Stomach (tissue), 9 donors: Measurements from ENCODE around the gene TBC1D16. TPM values are rescaled to one million over a fixed set of nuclear protein-coding genes. Genes with fewer than 3 reads are reported as not detected.

Source experiments
- DNase-seq, 2 donors: peaks; one replicate each; pipeline versions ENCODE4 v3.0.0 to v3.0.0-alpha.2; 2013 to 2019
- H3K27ac ChIP-seq, 5 donors: fragments of 200-600 bp in 4 of 5; sonication (generic) in 4 of 5; one replicate each; pipeline ENCODE4 v1.5.1; 2013 to 2019; ENCODE audit warnings: mild to moderate bottlenecking in 1 of 5, moderate library complexity in 1 of 5
- H3K27me3 ChIP-seq, 3 donors: fragments of 200-600 bp; sonication (generic); one replicate each; pipeline ENCODE4 v1.5.1; 2017 to 2019; ENCODE audit warnings: mixed run types in 1 of 3
- H3K36me3 ChIP-seq, 4 donors: fragments of 200-600 bp; sonication (generic); 1 replicate in 3 of 4; 2 replicates in 1 of 4; pipeline ENCODE4 v1.5.1; 2016 to 2019
- H3K4me1 ChIP-seq, 4 donors: fragments of 200-600 bp; sonication (generic); one replicate each; pipeline ENCODE4 v1.5.1; 2016 to 2019
- H3K4me3 ChIP-seq, 4 donors: fragments of 200-600 bp; sonication (generic) in 3 of 4; one replicate each; pipeline ENCODE4 v1.5.1; 2016 to 2019; ENCODE audit warnings: mild to moderate bottlenecking in 1 of 4
- H3K9me3 ChIP-seq, 4 donors: fragments of 200-600 bp; sonication (generic); one replicate each; pipeline ENCODE4 v1.5.1; 2016 to 2019
- EP300 ChIP-seq: sonication (generic); formaldehyde crosslinking; IDR thresholded peaks from one replicate; pipeline ENCODE4 v1.6.1; 2017; ENCODE audit warnings: antibody characterized with exemption
- POLR2A ChIP-seq, 4 donors: fragments of 450-650 bp; IDR thresholded peaks; one replicate each; pipeline ENCODE4 v1.6.1; 2016; ENCODE audit warnings: antibody characterized with exemption in 4 of 4, control low read depth in 2 of 4, mild to moderate bottlenecking in 1 of 4, moderate library complexity in 1 of 4
- POLR2AphosphoS5 ChIP-seq, 3 donors: sonication (generic); formaldehyde crosslinking; IDR thresholded peaks; one replicate each; pipeline ENCODE4 v1.6.1; 2016; ENCODE audit warnings: antibody characterized with exemption in 3 of 3
- WGBS, 5 donors: extraction: QIAGEN DNeasy Blood & Tissue Kit in 3 of 5; methylation state at CpG; one replicate each; pipeline versions ENCODE4 v1.1.5 to v1.1.7; 2013 to 2018; 5-methylcytosine and 5-hydroxymethylcytosine counted together
- intact Hi-C: fragments of 100-400 bp; cut with DNase I; formaldehyde crosslinking; loops from one replicate; pipeline ENCODE4 v1.15.1; 2023; ENCODE audit warnings: low total_unique reads
- polyA plus RNA-seq, 3 donors: library from polyadenylated mRNA; stranded (reverse); fragments of 200-250 nt; gene quantifications; one replicate each; pipeline ENCODE4 v1.2.3, GENCODE V29; 2013
- total RNA-seq, 5 donors: library from RNA; depleted of rRNA; stranded (reverse); fragments of >200 nt; gene quantifications; one replicate each; pipeline versions ENCODE4 v1.1.0 to v1.2.3, GENCODE V29; 2014 to 2016
- TF ChIP-seq, protein P1 (sequence below), 7 experiments: fragments of 450-650 bp in 4 of 7; fragments of 200-600 bp in 3 of 7; sonication (generic) in 3 of 7; IDR thresholded peaks; one replicate each; pipeline ENCODE4 v1.5.1; 2016 to 2019; ENCODE audit warnings: antibody characterized with exemption in 7 of 7, control low read depth in 2 of 7, mild to moderate bottlenecking in 1 of 7
- donor health status: healthy with polysubstance abuse.
- donor health status: Bipolar disorder and iron deficiency.
- donor health status: healthy.

TBC1D16 gene
- total and polyA plus RNA-seq, 8 donors: 3.0 to 22.2 (median 16.8) TPM

DNA sequence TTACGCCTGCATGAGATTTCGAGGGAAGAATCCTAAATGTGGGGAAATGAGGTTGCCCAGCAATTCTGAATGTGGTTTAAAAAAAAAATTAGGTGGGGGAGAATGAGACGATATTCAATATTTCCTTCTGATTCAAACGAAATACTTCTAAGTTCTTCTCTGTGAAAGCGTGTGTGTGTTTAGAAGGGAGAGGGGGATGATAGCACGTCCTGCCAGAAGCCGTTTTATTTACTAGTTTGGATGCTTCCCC, 47.8 kb downstream of the TBC1D16 start:
- Histone ChIP-seq H3K4me1 (peaks cover 56 to 84% (median 70%) of the 10 kb centered on the region in 4 donors), H3K36me3 (no peaks in the 10 kb centered on the region)
- no peak for TF ChIP-seq POLR2AphosphoS5 (IDR thresholded peaks at IDR 0.05)
- TF ChIP-seq EP300: no peak
- TF ChIP-seq POLR2A (IDR thresholded peaks at IDR 0.05): no peak

GRCh38 chr17:79987187-79987934, 48.3 kb downstream of the TBC1D16 start:
- WGBS, 5 donors: 60 to 73% (median 70%) methylated on average over 18 of the region's 18 CpGs
- TF ChIP-seq POLR2AphosphoS5 (IDR thresholded peaks at IDR 0.05) (no peak), POLR2A (IDR thresholded peaks at IDR 0.05) (no peak), EP300 (no peak)
- TF ChIP-seq, protein P1, sequence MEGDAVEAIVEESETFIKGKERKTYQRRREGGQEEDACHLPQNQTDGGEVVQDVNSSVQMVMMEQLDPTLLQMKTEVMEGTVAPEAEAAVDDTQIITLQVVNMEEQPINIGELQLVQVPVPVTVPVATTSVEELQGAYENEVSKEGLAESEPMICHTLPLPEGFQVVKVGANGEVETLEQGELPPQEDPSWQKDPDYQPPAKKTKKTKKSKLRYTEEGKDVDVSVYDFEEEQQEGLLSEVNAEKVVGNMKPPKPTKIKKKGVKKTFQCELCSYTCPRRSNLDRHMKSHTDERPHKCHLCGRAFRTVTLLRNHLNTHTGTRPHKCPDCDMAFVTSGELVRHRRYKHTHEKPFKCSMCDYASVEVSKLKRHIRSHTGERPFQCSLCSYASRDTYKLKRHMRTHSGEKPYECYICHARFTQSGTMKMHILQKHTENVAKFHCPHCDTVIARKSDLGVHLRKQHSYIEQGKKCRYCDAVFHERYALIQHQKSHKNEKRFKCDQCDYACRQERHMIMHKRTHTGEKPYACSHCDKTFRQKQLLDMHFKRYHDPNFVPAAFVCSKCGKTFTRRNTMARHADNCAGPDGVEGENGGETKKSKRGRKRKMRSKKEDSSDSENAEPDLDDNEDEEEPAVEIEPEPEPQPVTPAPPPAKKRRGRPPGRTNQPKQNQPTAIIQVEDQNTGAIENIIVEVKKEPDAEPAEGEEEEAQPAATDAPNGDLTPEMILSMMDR (IDR thresholded peaks at IDR 0.05): no peak
- intact Hi-C loops: no loop called here
- Histone ChIP-seq H3K4me1 (peaks cover 51 to 79% (median 65%) of the 10 kb centered on the region in 4 donors), H3K4me3 (peak overlapping the region in 1 of 4 donors; percentile 3), H3K27ac (peak overlapping the region; percentile 39 to 82 (median 74)), H3K27me3 (no peaks in the 10 kb centered on the region), H3K36me3 (no peaks in the 10 kb centered on the region), H3K9me3 (no peaks in the 10 kb centered on the region)
- peak in 1 of 2 donors; percentile 49 for DNase-seq

More for the DNA sequence above, 47.8 kb downstream of the TBC1D16 start:
- no peaks in the 10 kb centered on the region for H3K9me3 ChIP-seq
- H3K4me3 ChIP-seq: peak overlapping the region in 1 of 4 donors; percentile 3
- 31 to 41% (median 37%) methylated on average over 7 of the region's 7 CpGs for WGBS, 5 donors
- H3K27me3 ChIP-seq: no peaks in the 10 kb centered on the region
- intact Hi-C loops: no loop called here
- H3K27ac ChIP-seq: peak overlapping the region; percentile 57 to 82 (median 74)
- DNase-seq: no peak

- Histone ChIP-seq H3K9me3 (no peaks in the 10 kb centered on the region), H3K27ac (peak overlapping the region in 2 of 5 donors; percentile 35 to 81), H3K4me3 (no peak overlapping the region), H3K36me3 (no peaks in the 10 kb centered on the region), H3K27me3 (no peaks in the 10 kb centered on the region), H3K4me1 (peaks cover 43 to 72% (median 58%) of the 10 kb centered on the region in 4 donors)
- TF ChIP-seq, protein P1 (IDR thresholded peaks at IDR 0.05): no peak
- TF ChIP-seq POLR2A (IDR thresholded peaks at IDR 0.05): no peak
- TF ChIP-seq EP300: no peak
- intact Hi-C loops: no loop called here
- WGBS, 5 donors: 54 to 61% (median 58%) methylated on average over 23 to 29 of the region's 29 CpGs
- peak in 1 of 2 donors; percentile 86 for DNase-seq
Observed at GRCh38 chr17:79986411-79987186, 49.1 kb downstream of the TBC1D16 start.

DNA sequence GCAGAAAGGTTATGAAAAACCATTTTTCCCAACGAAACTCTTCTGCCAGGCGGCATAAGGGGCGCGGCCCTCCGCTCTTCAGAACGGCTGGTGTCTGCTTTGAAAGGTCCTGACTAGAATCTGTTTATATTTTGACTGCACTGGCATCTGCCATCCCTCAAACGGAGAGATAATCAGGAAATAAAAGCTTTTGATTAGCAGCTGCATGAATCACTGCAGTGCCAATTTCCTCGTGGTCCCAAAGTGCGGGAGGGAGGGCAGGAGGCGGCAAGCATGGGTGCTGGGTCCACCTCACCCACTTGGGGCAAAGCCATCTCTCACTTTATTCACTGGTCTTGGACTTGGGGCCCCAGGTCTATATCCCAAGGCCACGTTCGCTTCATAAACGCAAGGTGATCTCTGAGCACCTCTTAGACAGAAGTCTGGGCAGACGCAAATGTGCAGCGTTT, 49.7 kb downstream of the TBC1D16 start:
- H3K27me3 ChIP-seq: no peaks in the 10 kb centered on the region
- no peaks in the 10 kb centered on the region for H3K9me3 ChIP-seq
- peak in 1 of 2 donors; percentile 34 for DNase-seq
- intact Hi-C loops: no loop called here
- peaks cover 38 to 65% (median 51%) of the 10 kb centered on the region in 4 donors for H3K4me1 ChIP-seq
- H3K4me3 ChIP-seq: no peak overlapping the region
- TF ChIP-seq POLR2A (IDR thresholded peaks at IDR 0.05) (no peak), POLR2AphosphoS5 (IDR thresholded peaks at IDR 0.05) (no peak), EP300 (no peak)
- TF ChIP-seq, protein P1 (IDR thresholded peaks at IDR 0.05): no peak
- WGBS, 5 donors: 71 to 82% (median 78%) methylated on average over 15 of the region's 15 CpGs
- H3K27ac ChIP-seq: no peak overlapping the region
- H3K36me3 ChIP-seq: no peaks in the 10 kb centered on the region
